DMS53 treated with DMSO at 0.1 percent for 48 hours (cell line): Measurements from ENCODE around the gene TMA7B.
A peak's percentile ranks its signal among the peaks of the same experiment; 100 is the strongest.
"Not testable (repeated sequence)": the region's sequence is repeated elsewhere in the genome, so short reads cannot be mapped to it uniquely, and the experiment has no call there.

Experiments
- DNase-seq: peaks from one replicate; lab custom pipeline; 2025; ENCODE audit not compliant: unreplicated experiment; lab: John Stamatoyannopoulos, UW

Gene TMA7B

DNA sequence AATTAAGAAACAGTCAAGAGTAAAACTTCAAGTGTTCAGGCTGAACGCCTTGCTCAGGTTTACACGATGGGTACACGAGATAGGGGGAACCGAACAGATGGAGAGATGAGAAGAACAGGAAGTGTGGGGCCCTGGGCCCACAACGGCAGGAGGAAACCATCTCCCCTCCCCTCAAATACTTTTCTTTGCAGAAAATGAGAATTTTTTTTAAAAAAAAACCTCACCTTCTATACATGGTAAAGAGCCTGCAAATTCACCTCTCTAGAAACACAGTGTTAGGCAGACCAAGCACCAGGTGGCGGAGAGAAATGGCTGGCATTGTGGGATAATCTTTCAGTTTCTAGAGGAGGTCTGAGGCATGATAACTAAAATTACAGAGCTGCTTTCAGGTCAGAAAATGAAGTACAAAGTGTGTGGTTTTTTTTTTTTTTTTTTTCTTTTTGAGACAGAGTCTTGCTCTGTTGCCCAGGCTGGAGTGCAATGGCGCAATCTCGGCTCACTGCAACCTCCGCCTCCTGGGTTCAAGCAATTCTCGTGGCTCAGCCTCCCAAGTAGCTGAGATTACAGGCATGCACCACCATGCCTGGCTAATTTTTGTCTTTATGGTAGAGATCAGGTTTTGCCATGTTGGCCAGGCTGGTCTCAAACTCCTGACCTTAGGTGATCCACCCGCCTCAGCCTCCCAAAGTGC is 8.4 kb upstream of the TMA7B start:
- not testable (repeated sequence) for DNase-seq

DNA sequence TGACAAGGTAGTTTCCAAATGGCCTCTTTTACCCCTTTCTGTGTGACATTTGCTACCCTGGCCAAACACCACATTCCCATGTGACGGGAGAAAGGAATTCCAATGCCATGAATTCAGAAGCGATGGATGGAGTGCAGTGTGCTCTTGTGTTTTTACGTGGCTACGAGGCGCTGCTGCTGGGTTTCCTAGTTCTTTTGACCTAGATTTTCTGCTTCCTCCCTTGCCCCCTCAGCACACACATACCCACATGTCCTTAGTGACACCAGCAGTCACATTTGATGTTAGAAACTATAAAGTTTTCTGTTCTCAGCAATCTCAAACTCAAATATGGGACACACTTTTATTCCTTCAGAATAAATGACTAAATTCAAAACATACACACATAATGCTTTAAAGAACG is 7.8 kb upstream of the TMA7B start:
- DNase-seq: no peak

DNA sequence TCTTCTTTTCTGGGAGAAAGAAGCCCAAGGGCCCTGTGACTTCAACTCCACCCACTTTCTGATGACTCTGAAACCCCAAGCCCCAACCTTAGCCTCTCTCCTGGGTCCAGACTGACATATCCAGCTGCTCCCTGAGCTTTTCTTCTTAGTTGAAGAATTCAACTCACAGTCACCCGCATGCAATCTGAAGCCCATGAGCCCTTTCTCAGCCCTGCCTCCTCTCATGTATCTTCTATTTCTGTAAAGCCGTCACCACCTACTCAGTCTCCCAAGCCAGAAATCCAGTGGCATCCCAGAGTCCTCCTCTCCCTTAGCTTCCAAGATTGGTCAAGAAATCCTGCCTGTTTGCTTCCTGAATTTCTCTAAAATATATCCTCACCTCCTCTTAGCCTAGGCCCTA is 7.1 kb upstream of the TMA7B start:
- DNase-seq: no peak

DNA sequence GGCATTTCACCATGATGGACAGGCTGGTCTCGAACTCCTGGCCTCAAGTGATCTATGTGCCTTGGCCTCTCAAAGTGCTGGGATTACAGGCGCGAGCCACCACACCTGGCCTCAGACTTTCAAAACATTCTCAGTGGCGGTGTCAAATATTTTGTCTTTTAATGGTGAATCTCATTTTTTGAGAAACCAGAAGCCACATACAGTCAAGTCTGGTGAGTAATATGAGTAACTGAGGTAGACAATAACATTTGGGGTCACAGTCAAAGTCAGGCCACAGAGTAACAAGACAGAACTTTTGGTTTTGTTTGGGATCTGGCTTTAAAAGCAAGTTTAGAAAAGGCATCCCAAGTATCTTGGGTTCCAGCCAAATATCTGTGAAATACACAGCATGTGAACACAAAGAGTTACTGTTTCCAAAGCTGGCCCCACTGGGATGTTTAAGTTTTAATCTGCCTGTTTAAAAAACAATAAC is 5.6 kb upstream of the TMA7B start:
- no peak for DNase-seq

DNA sequence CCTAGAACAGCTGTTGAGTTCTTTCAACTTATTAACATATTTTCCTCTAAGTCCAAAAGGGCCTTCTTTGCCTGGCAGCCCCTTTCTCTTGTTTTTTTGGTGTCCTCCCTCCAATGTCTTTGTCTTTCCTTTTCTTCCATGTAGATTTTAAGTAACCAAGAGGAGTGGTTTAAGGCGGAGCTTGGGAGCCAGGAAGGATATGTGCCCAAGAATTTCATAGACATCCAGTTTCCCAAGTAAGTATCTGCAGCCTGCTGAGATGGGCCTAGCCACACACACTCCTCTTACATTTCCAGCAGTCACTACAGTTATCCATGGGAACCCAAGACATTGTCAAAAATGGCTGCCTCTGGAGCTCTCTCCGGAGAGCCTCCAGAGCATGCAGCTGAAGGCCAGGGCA is 4.5 kb upstream of the TMA7B start:
- DNase-seq: no peak

DNA sequence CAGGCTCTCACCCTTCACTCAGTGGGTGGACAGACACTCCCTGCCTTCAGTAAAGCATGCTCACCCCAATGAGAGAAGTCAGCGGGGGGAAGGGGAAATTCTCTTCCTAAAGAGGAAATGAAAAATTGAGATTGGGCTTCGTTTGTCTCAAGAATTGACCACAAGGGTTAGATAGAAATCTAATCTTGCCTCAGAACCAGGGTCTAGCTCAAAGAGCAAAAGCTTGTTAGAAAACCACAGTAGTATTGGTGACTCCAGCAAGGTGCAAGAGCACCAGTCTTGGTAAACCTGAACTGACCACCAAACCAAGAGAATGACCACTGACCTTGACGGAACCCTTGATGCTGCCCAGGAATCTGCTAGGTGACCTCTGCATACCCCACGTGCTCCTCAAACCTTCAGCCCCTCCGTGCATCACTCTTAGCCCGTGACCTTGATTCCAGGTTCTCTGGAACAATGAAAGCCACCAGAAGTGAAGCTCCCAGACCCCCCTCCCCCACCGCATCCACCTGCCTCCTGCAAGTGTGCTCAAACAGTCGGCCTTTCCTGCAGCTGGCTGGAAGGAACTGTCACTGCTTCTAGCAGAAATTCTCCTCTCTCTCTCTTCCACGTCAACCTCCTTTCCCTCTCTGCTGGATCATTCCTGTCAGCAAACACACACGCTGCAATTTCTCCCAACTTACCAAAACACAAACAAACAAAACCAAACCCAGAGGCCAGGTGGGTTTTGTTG is 3.1 kb upstream of the TMA7B start:
- peak; percentile 82 for DNase-seq

DNA sequence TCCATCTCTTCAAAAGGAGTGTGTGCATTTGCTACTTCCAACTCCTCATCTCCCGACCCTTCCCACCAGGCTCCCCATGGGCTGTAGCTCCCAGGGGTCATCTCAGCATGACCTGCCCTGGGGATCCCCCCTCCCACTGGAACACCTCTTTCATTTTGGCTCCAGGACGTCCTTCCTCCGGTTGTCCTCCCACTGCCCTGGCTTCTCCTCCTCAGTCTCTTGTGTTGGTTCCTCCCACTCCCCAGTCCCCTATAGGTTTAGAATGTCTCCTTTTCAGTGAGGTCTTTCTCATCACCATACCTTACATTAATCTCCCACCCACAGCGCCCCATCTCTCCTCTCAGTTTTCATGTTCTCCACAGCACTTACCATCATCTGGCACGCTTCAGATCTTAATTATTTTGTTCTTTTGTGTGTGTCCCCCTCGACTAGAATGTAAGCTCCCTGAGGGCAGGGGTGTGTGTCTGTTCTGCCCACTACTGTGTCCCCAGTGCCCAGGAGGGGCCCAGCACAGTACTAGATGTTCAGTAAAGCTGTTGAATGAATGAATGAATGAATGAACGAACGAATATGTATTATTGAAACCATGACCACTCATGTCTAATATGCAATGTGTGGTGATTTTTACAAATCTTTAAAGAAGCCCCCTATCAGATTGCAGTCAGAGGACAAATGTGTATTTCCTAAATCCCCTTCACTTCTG is 2.0 kb upstream of the TMA7B start:
- no peak for DNase-seq

DNA sequence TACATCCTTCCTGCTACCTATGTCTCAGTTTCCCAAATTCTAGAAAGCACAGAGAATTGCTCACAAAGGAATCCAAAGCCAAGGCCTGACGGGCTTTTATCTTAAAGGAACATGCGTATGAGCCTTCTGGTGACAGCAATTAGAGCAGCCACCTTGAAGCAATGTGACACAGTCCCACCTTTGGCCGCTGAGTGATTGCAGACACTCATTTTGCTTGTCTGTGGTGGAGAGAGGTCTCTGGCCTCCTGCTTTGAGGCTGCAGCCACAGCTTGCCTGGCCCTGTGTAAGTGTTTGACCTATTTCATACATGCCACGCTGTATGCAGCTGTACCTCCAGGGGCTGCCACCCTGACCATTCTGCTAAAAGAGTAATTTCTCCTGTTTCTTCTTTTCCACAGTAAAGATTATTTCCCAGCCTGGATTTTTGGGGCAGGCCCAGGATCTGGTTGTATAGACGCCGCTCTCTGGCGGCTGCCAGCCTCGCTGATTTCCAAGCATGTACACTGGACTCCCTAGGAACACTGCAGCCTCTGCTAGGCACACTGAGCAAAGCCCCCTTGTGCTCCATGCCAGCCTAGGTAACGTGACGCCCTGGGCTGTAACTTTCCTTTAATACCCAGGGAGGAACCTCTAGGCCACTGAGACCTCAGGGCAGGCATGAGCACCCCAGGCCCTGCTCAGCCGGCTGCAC is 1.1 kb upstream of the TMA7B start:
- no peak for DNase-seq

DNA sequence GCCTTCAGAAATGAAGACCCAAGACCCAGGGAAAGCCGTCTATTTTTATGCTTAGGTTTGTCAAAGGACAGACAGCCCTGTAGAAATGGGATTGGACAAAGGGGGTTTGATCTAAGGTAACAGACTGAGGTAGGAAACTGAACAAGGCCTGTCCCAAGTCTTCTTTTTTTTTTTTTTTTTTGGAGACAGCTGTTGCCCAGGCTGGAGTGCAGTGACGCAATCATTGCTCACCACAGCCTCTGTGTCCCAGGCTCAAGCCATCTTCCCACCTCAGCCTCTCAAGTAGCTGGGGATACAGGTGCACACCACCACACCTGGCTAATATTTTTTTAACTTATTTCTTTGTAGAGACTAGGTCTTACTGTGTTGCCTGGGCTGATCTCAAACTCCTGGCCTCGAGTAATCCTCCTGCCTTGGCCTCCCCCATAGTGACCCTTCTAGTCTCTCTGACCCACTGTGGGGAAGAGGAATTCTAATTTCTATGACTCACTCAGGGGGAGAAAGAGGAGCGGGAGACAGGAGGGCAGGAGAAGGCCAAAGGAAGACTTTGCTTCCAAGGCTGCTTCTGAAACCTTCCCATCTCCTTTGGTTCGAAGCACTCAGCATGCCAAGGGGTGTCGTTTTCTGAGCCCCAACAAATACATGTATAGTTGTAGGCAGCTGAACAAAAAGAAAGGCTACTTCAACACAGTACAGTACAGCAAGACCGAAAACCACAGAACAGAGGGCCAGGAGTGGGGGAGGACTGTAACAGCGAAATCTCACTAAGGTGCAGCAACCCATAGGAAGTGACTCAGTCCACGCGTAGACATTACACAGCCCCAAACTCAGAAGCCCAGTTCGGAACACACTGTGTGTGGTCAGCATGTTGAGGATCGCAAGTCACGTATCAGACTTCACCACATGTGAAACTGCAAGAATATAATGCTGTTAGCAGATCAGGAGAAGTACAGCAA is 872 bp downstream of the TMA7B start:
- no peak for DNase-seq

DNA sequence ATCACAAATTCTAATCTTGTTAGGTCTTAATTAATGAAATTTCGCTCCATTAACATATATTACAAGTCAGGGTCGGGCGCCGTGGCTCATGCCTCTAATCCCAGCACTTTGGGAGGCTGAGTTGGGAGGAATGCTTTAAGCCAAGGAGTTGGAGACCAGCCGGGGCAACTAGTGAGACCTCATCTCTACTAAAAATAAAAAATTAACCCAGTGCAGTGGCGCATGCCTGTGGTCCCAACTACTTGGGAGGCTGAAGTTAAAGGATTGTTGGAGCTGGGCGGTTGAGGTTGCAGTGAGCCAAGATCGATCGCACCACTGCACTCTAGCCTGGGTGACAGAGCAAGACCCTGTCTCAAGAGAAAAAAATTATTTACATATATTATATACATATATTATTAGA is 1.9 kb downstream of the TMA7B start:
- DNase-seq: no peak

DNA sequence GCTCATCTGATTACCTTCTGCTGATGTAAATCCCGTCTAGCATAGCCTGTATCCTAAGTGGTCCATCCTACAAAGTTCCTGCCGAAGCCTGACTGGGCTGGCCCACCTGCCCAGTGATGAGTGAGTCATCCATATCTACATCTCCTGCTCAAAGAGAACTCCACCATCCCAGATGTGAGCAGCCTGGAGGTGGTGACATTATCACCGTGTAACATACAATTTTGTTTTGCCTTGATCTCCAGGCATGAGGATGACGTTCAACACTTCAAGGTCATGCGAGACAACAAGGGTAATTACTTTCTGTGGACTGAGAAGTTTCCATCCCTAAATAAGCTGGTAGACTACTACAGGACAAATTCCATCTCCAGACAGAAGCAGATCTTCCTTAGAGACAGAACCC is 5.6 kb downstream of the TMA7B start:
- DNase-seq: peak; percentile 77

DNA sequence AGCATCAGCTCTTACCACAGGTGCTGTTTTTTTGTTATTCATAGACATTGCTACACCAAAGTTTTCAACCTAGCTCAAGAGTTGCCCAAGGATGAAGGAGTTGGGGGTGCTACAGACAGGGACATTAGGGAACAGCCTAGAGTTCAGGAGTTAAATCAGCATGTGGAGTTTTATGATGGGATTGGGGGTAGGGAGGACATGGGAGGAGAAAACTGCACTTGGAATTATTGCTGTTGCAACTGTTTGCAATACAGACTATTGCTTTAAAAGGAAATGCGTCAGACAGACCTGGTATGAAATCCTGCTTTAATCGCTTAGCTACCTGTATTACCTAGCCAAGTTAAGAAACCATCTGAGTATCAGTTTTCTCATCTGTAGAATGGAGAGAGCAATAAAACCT is 6.3 kb downstream of the TMA7B start:
- no peak for DNase-seq

DNA sequence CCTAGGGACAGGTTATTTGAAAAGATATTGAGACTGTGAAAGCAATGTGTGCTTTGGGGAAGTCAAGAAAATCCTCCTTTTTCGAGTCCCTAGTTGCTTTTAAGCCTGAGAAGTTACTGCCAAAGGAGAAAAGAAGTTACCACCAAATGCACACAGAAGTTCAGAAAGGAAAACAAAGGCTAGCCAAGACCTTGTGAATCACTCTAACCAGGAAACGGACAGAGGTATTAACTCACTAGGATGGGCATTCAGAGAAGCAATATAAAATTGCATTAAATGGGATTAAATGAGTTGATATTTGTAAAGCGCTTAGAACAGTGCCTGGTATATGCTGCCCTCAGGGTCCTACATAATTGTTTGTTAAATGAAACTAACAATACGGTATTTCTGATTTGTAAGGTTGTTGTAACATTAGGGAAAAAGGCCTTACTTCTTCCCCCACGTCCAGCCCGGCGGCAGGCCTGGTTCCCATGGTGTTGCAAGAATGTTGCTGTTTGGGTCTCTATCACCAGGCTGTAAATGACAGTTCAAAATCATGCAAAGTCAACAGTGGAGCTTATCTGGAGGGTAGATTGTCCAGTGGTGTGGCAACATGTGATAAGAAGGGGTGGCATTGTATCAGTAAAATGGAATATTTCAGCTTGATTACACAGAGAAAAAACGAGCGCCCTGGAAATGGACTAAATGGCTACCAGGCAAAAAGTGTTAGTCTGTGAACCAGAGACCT is 7.1 kb downstream of the TMA7B start:
- no peak for DNase-seq

DNA sequence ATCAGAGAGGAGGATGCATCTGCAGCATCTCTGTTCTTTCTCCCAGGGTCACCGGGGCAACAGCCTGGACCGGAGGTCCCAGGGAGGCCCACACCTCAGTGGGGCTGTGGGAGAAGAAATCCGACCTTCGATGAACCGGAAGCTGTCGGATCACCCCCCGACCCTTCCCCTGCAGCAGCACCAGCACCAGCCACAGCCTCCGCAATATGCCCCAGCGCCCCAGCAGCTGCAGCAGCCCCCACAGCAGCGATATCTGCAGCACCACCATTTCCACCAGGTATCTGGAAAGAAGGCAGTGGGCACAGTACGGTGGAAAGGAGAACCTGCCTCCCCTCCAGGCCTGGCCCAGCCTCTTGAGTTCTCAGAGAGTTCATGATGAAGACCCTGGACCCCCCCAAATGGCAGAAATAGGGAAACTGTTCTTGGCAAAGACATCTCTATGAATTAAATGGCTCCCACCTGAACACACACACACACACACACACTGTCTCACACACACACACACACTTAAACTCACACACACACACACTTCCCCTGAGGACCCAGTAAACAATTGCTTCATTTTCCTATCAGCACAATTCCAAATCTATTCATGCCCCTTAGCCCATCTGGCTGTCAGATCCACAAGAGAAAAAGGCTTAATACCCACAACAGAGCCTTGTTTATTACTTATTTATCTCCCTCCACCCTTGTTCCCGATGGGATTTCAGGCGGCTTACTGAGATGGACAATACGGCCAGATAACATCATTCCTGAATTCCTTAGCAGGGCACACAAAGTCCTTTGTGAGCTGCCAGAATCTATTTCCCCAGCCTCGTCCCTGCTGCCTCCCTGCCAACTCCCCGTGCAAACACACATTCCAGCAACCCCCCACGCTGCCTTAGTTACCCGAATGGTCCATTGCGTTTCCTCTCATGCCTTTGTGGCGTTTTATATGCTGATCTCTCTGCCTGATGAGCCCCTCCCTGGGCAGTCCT is 8.1 kb downstream of the TMA7B start:
- DNase-seq: no peak

DNA sequence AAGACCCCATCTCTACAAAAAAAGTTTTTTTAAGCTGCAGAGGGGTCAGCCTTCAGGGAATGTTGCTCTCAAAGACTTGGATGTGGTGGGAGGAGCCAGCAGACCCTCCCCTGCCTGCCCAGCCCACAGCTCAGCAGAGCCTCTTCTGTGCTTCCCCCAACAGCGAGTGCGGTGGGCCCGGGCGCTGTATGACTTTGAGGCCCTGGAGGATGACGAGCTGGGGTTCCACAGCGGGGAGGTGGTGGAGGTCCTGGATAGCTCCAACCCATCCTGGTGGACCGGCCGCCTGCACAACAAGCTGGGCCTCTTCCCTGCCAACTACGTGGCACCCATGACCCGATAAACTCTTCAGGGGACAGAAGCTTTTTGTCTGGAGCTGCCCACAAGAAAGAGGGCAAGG is 10.5 kb downstream of the TMA7B start:
- DNase-seq: no peak

DNA sequence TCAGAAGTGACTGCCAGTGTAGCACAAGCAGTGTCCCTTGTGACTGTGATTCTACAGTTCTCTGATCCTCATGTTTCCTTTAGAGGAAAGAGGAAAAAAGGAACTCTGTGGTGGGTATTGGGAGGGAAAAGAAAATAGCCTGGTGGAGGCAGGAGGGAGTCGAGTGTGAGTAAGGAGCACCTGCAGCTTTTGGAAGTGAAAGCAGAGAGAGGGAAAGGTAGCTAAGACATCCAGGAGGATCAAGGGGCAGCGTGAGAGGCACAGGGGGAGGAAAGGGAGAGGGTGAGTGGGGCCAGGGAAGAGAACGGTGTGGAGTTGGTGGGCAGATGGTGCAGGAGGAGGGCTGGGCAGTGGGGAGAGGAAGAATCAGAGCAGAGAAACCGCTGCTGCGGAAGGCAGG is 12.4 kb downstream of the TMA7B start:
- DNase-seq: no peak

DNA sequence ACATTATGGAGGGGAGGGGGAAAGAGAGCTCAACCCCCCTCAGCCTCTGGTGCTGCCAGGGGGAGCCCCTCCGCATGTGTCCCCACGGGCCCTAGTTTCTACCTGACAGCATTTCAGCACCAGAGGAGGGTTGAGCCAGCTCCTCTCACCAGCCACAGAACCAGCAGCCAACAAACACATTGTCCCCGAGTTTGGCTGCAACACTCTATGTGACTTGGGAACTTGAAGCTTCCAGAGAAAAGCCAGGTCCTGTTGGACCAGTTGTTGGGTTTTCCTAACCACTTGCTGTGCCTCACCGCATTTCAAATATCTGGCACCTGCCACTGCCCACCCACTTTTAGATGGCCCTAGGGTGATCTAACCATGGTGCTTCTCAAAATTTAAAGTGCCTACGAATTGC is 13.5 kb downstream of the TMA7B start:
- DNase-seq: no peak

DNA sequence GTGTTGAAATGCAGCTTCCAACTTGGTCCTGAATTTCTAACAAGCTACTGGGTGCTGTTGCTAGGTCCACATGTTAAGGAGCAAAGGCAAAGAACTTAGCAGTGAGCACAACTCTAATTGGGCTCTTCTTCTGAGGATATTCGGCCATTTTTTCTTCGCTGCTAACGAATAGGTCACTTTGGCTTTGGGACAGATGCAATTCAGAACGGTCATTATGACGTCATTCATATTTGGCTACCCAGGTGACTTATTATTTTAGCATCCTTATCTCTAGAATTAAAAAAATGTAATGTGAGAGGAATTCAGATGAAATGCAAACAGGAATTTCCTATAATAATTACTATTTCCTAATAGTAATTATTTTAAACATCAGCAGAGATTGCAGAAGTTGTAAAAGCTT is 13.9 kb downstream of the TMA7B start:
- no peak for DNase-seq

DNA sequence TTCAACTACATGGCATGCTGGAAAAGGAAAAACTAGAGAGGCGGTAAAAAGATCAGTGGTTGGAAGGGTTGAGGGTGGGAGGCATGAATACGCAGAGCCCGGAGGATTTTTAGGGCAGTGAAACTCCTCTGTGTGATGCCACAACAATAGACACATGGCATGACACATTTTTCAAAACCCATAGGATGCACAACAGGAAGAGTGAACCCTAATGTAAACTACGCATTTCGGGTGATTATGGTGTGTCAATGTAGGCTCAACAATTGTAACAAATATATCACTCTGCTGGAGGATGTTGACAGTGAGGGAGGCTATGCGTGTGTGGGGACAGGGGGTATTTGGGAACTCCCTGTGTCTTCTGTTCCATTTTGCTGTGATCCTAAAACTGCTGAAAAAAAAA is 18.9 kb downstream of the TMA7B start:
- no peak for DNase-seq
